ENCODE measurements around the gene PROS1. TPM values are rescaled to one million over a fixed set of nuclear protein-coding genes. Genes with fewer than 3 reads are reported as not detected.
"Not testable (repeated sequence)": the region's sequence is repeated elsewhere in the genome, so short reads cannot be mapped to it uniquely, and the experiment has no call there.

The PROS1 gene
- total RNA-seq, 1 experiment from 2014 or later: 1.7 TPM

DNA sequence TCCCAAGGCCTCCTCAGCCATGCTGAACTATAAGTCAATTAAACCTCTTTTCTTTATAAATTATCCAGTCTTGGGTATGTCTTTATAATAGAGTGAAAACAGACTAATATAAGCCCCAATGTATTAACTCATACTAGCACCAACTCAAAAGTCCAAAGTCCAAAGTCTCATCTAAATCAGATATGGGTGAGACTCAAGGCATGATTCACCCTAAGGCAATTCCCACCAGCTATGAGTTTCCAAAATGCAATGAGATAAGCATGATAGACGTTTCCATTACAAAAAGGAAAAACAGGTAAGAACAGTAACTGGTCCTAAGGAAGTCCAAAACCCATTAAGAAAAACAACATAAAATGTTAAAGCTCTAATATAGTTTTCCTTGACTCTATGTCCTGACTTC is 60.1 kb downstream of the PROS1 start:
- Mint-ChIP-seq H3K36me3 (peaks cover 46% of the 10 kb centered on the region), H3K9me3 (peaks cover 81% of the 10 kb centered on the region)
- CTCF ChIA-PET; ATAC-seq; H3K4me1 Mint-ChIP-seq; H3K27ac Mint-ChIP-seq; H3K27me3 Mint-ChIP-seq (ENCODE audit: low read depth); POLR2A ChIA-PET; DNase-seq (ENCODE audit: low spot score); H3K4me3 Mint-ChIP-seq: not testable (repeated sequence)

- H3K4me1 Mint-ChIP-seq: no peaks in the 10 kb centered on the region
- CTCF ChIA-PET: no interaction called here
- H3K4me3 Mint-ChIP-seq: no peak overlapping the region
- no peak for ATAC-seq
- peaks cover 9% of the 10 kb centered on the region for H3K27me3 Mint-ChIP-seq (ENCODE audit: low read depth)
- peaks cover 52% of the 10 kb centered on the region for H3K36me3 Mint-ChIP-seq
- no peak for TF ChIP-seq ZNF263 (CRISPR knock-in tag; IDR thresholded peaks at IDR 0.05; ENCODE audit: low read depth)
- no peak for TF ChIP-seq RORB (CRISPR knock-in tag; IDR thresholded peaks at IDR 0.05)
- no peak for TF ChIP-seq SP1 (CRISPR knock-in tag; conservative IDR thresholded peaks at IDR 0.05)
- no peak for TF ChIP-seq ZNF512 (CRISPR knock-in tag; IDR thresholded peaks at IDR 0.05; ENCODE audit: borderline replicate concordance)
- TF ChIP-seq ZMAT4 (CRISPR knock-in tag; IDR thresholded peaks at IDR 0.05): no peak
- no peak for TF ChIP-seq TEAD4 (CRISPR knock-in tag; IDR thresholded peaks at IDR 0.05)
- TF ChIP-seq FOXP1 (CRISPR knock-in tag; IDR thresholded peaks at IDR 0.05; ENCODE audit: borderline replicate concordance): no peak
- TF ChIP-seq USF1 (CRISPR knock-in tag; IDR thresholded peaks at IDR 0.05): no peak
- no peak for TF ChIP-seq TEAD1 (CRISPR knock-in tag; IDR thresholded peaks at IDR 0.05)
- TF ChIP-seq, protein P1, sequence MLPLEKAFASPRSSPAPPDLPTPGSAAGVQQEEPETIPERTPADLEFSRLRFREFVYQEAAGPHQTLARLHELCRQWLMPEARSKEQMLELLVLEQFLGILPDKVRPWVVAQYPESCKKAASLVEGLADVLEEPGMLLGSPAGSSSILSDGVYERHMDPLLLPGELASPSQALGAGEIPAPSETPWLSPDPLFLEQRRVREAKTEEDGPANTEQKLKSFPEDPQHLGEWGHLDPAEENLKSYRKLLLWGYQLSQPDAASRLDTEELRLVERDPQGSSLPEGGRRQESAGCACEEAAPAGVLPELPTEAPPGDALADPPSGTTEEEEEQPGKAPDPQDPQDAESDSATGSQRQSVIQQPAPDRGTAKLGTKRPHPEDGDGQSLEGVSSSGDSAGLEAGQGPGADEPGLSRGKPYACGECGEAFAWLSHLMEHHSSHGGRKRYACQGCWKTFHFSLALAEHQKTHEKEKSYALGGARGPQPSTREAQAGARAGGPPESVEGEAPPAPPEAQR (CRISPR knock-in tag; IDR thresholded peaks at IDR 0.05): no peak
- no peak for TF ChIP-seq ATF6 (CRISPR knock-in tag; IDR thresholded peaks at IDR 0.05)
- no peak for TF ChIP-seq EMX1 (CRISPR knock-in tag; IDR thresholded peaks at IDR 0.05)
- no peak for TF ChIP-seq ZNF232 (CRISPR knock-in tag; IDR thresholded peaks at IDR 0.05)
- TF ChIP-seq, protein P2, sequence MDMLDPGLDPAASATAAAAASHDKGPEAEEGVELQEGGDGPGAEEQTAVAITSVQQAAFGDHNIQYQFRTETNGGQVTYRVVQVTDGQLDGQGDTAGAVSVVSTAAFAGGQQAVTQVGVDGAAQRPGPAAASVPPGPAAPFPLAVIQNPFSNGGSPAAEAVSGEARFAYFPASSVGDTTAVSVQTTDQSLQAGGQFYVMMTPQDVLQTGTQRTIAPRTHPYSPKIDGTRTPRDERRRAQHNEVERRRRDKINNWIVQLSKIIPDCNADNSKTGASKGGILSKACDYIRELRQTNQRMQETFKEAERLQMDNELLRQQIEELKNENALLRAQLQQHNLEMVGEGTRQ (CRISPR knock-in tag; IDR thresholded peaks at IDR 0.05): no peak
- no peak for TF ChIP-seq AR (CRISPR knock-in tag; IDR thresholded peaks at IDR 0.05)
- no peak for TF ChIP-seq ZNF416 (CRISPR knock-in tag; IDR thresholded peaks at IDR 0.05)
- no peak for TF ChIP-seq KAT7 (CRISPR knock-in tag; IDR thresholded peaks at IDR 0.05; ENCODE audit: borderline replicate concordance)
- TF ChIP-seq RELA (CRISPR knock-in tag; IDR thresholded peaks at IDR 0.05; ENCODE audit: borderline replicate concordance): no peak
- TF ChIP-seq ATF2 (CRISPR knock-in tag; IDR thresholded peaks at IDR 0.05; ENCODE audit: borderline replicate concordance, low read depth): no peak
- DNase-seq (ENCODE audit: low spot score): no peak
- H3K27ac Mint-ChIP-seq: no peak overlapping the region
- POLR2A ChIA-PET: no interaction called here
- H3K9me3 Mint-ChIP-seq: peaks cover 76% of the 10 kb centered on the region
Observed at GRCh38 chr3:93911206-93911605, 62.5 kb downstream of the PROS1 start.
